Vagina (tissue), 2 donors: ENCODE measurements around the gene INPP5A.

Experiments
- CTCF ChIP-seq, 3 experiments: fragments of 450-650 bp in 2 of 3; fragments of 200-600 bp in 1 of 3; sonication (generic) in 1 of 3; IDR thresholded peaks; one replicate each; pipeline ENCODE4 v1.5.1; 2017 to 2019; ENCODE audit warnings: antibody characterized with exemption in 3 of 3, mild to moderate bottlenecking in 2 of 3, moderate library complexity in 2 of 3
- POLR2A ChIP-seq, 2 donors: fragments of 450-650 bp; IDR thresholded peaks; one replicate each; pipeline ENCODE4 v1.6.1; 2017; ENCODE audit warnings: antibody characterized with exemption in 2 of 2, mild to moderate bottlenecking in 2 of 2, moderate library complexity in 2 of 2
- POLR2AphosphoS5 ChIP-seq, 2 donors: sonication (generic); formaldehyde crosslinking; IDR thresholded peaks; one replicate each; pipeline ENCODE4 v1.9.0; 2017; ENCODE audit warnings: antibody characterized with exemption in 2 of 2, mild to moderate bottlenecking in 2 of 2, low read depth in 1 of 2; ENCODE audit not compliant: insufficient read depth in 1 of 2

DNA sequence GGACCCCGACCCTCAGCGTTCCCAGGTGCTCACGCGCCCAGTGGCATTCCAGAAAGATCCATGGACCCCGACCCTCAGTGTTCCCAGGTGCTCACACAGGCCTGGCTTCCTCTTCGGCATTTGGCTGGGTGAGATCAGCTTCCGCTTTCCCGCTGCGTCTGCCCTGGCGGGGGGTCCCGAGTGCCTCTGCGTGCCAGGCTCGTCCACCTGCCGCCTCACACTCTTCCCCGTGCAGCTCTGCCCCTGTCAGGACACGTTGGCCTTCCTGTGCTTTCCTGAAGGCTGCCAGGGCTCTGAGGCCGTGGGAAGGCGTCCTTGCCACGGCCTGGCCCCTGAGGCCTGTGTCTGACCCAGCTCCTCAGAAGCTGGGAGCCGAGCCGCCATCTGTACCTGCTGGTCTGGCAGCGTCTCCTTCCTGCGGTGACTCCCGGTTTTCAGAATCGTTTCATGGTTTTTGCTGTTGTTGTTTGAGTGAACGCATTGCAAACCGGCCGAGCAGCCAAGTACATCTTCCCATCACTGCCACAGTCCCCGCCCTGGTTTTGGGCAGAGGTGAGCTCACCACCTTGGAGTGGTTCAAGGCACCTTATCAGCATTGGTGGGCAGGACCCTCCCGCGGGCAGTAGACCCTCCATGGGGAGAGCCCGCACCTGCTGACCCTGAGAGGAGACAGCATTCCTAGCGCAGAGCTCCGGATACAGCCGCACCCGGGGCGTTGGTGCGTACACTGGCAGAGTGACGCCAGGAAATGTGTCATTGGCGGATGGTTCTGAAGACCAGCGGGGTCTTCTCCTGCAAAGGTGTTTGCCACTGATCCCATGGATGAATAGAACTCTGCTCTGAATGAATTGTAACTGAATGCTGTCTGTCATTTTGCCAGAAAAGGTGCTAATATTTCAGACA, 231.0 kb downstream of the INPP5A start:
- TF ChIP-seq POLR2AphosphoS5 (IDR thresholded peaks at IDR 0.05; ENCODE audit: insufficient read depth in 1 of 2, low read depth in 1 of 2) (no peak), CTCF (IDR thresholded peaks at IDR 0.05) (no peak), POLR2A (IDR thresholded peaks at IDR 0.05) (no peak)
